Liver (tissue), 3 donors: ENCODE measurements around the gene CCL25.

Experiments used
- CTCF ChIP-seq: fragments of 150-350 bp; IDR thresholded peaks from 2 replicates; pipeline ENCODE4 v1.5.1; 2017; ENCODE audit warnings: improper control_type of control experiment, low read depth, low read length; ENCODE audit not compliant: missing input control
- EGR1 ChIP-seq, 2 donors: IDR thresholded peaks; 2 replicates each; pipeline ENCODE4 v1.6.1; 2016 to 2018; ENCODE audit warnings: antibody characterized with exemption in 2 of 2, low read depth in 2 of 2
- GABPA ChIP-seq, 2 donors: IDR thresholded peaks in 1 of 2; conservative IDR thresholded peaks in 1 of 2; 2 replicates each; pipeline ENCODE4 v1.6.1; 2016; ENCODE audit warnings: antibody characterized with exemption in 2 of 2, mild to moderate bottlenecking in 1 of 2, moderate library complexity in 1 of 2
- SP1 ChIP-seq: IDR thresholded peaks from 2 replicates; pipeline ENCODE4 v1.6.1; 2018; ENCODE audit warnings: antibody characterized with exemption, mild to moderate bottlenecking
- TF ChIP-seq, protein P1 (sequence below): IDR thresholded peaks from 2 replicates; pipeline ENCODE4 v1.6.1; 2016; ENCODE audit warnings: antibody characterized with exemption
- TF ChIP-seq, protein P2 (sequence below): IDR thresholded peaks from 2 replicates; pipeline ENCODE4 v1.6.1; 2016; ENCODE audit warnings: antibody characterized with exemption, mild to moderate bottlenecking
- donor health status: healthy.
- donor health status: healthy.

DNA sequence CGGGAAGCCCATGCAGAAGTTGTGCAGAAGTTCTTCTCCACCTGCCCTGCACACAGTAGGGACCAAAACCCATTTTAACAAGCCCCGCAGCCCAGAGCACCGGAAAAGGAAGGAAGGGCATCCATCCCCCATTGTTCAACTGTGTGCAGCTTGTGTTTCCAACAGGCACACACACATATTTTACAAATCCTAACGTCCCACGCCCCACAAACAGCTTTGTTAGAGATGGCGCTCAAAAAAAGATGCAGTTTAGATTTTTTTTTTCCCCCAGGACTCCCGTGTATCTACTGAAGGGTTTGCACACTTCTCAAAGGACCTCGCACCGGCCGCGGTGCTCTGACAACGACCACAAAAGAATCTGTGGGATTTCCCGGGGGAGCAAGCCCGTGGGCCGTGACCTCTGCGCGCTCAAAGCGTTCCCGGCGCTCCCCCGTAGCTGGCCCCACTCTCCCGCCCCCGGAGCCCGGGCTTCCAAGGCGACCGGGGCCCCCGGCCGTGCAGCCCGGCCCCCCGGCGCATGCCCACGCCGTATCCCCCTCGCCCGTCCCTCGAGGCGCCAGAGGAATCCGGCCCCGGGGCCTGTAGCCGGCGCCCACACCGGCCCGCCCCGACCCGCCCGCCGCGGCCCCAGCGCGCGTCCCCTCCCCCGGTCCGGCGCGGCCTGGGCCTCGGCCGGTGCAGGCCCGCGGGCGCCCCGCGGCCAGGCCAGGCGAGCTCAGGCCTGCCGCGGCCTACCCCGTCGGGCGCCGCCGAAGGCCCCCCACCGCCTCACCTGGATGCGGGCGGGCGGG, 47.6 kb upstream of the CCL25 start:
- TF ChIP-seq CTCF, result no peak
- TF ChIP-seq GABPA (IDR thresholded peaks at IDR 0.05 in 1 of 2, conservative IDR thresholded peaks at IDR 0.05 in 1 of 2), result no peak
- TF ChIP-seq, protein P1, sequence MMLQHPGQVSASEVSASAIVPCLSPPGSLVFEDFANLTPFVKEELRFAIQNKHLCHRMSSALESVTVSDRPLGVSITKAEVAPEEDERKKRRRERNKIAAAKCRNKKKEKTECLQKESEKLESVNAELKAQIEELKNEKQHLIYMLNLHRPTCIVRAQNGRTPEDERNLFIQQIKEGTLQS, result no peak
- TF ChIP-seq EGR1 (IDR thresholded peaks at IDR 0.05; ENCODE audit: low read depth in 2 of 2), result no peak
- no peak for TF ChIP-seq SP1
- TF ChIP-seq, protein P2, sequence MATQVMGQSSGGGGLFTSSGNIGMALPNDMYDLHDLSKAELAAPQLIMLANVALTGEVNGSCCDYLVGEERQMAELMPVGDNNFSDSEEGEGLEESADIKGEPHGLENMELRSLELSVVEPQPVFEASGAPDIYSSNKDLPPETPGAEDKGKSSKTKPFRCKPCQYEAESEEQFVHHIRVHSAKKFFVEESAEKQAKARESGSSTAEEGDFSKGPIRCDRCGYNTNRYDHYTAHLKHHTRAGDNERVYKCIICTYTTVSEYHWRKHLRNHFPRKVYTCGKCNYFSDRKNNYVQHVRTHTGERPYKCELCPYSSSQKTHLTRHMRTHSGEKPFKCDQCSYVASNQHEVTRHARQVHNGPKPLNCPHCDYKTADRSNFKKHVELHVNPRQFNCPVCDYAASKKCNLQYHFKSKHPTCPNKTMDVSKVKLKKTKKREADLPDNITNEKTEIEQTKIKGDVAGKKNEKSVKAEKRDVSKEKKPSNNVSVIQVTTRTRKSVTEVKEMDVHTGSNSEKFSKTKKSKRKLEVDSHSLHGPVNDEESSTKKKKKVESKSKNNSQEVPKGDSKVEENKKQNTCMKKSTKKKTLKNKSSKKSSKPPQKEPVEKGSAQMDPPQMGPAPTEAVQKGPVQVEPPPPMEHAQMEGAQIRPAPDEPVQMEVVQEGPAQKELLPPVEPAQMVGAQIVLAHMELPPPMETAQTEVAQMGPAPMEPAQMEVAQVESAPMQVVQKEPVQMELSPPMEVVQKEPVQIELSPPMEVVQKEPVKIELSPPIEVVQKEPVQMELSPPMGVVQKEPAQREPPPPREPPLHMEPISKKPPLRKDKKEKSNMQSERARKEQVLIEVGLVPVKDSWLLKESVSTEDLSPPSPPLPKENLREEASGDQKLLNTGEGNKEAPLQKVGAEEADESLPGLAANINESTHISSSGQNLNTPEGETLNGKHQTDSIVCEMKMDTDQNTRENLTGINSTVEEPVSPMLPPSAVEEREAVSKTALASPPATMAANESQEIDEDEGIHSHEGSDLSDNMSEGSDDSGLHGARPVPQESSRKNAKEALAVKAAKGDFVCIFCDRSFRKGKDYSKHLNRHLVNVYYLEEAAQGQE, result no peak
